Vagina (tissue), 2 donors: ENCODE results near the gene CD300H. TPM values are rescaled to one million over a fixed set of nuclear protein-coding genes. Genes with fewer than 3 reads are reported as not detected.

Experiments
- DNase-seq, 2 donors: peaks; one replicate each; pipeline ENCODE4 v3.0.0-alpha.2; 2017; ENCODE audit errors: extremely low spot score in 2 of 2
- H3K27ac ChIP-seq: fragments of 200-600 bp; sonication (generic); one replicate; pipeline ENCODE4 v1.5.1; 2019
- H3K27me3 ChIP-seq: fragments of 200-600 bp; sonication (generic); one replicate; pipeline ENCODE4 v1.5.1; 2019
- H3K36me3 ChIP-seq, 2 donors: fragments of 200-600 bp; sonication (generic); one replicate each; pipeline ENCODE4 v1.5.1; 2017 to 2019
- H3K4me1 ChIP-seq: fragments of 200-600 bp; sonication (generic); one replicate; pipeline ENCODE4 v1.5.1; 2019
- H3K4me3 ChIP-seq, 2 donors: fragments of 200-600 bp; sonication (generic); 1 replicate in 1 of 2; 2 replicates in 1 of 2; pipeline ENCODE4 v1.5.1; 2016 to 2019
- H3K9me3 ChIP-seq: fragments of 200-600 bp; sonication (generic); one replicate; pipeline ENCODE4 v1.5.1; 2019
- CTCF ChIP-seq, 3 experiments: fragments of 450-650 bp in 2 of 3; fragments of 200-600 bp in 1 of 3; sonication (generic) in 1 of 3; IDR thresholded peaks; one replicate each; pipeline ENCODE4 v1.5.1; 2017 to 2019; ENCODE audit warnings: antibody characterized with exemption in 3 of 3, mild to moderate bottlenecking in 2 of 3, moderate library complexity in 2 of 3
- POLR2A ChIP-seq, 2 donors: fragments of 450-650 bp; IDR thresholded peaks; one replicate each; pipeline ENCODE4 v1.6.1; 2017; ENCODE audit warnings: antibody characterized with exemption in 2 of 2, mild to moderate bottlenecking in 2 of 2, moderate library complexity in 2 of 2
- POLR2AphosphoS5 ChIP-seq, 2 donors: sonication (generic); formaldehyde crosslinking; IDR thresholded peaks; one replicate each; pipeline ENCODE4 v1.9.0; 2017; ENCODE audit warnings: antibody characterized with exemption in 2 of 2, mild to moderate bottlenecking in 2 of 2, low read depth in 1 of 2; ENCODE audit not compliant: insufficient read depth in 1 of 2
- intact Hi-C: fragments of 100-400 bp; cut with DNase I; formaldehyde crosslinking; loops from one replicate; pipeline ENCODE4 v1.15.1; 2023
- total RNA-seq: library from RNA; depleted of rRNA; stranded (reverse); fragments of >200 nt; gene quantifications from one replicate; pipeline ENCODE4 v1.2.3, GENCODE V29; 2016

Gene CD300H
- total RNA-seq, 1 donor from 2014 or later, result not detected

DNA sequence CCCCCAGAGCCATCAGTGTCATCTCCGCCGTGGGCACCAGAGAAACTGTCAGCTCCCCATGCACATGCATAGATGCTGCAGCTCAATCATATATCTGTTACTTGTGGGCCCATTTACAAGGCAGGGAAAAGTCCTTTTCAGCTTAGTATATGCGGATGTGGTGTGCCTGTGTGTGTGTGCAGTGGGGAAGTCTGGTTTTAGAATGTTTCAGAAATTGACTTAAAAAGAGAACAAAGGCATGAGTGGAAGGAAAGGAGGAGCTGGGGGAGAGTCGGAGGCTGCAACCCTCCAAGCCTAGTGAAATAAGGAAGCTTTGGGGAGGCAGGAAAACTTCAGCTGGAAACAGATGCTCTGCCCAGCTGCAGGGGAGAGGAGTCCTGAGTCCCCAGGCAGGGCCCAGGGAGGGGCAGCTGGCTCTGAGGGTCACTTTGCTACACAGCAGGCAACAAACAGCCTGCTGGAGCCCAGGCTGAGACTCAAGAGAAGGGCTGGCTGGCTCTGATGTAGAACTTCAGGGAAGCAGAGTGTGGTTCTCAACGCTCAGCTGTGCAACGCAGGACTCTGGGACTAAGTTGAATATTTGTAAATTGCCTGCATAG lies 35.8 kb upstream of the CD300H start:
- Histone ChIP-seq H3K27ac (no peak overlapping the region), H3K27me3 (no peaks in the 10 kb centered on the region), H3K4me1 (peaks cover 20% of the 10 kb centered on the region), H3K9me3 (no peaks in the 10 kb centered on the region), H3K4me3 (no peak overlapping the region), H3K36me3 (no peaks in the 10 kb centered on the region)
- DNase-seq, result no peak
- intact Hi-C loops, result no loop called here
- TF ChIP-seq CTCF (IDR thresholded peaks at IDR 0.05), result no peak
- TF ChIP-seq POLR2A (IDR thresholded peaks at IDR 0.05), result no peak

DNA sequence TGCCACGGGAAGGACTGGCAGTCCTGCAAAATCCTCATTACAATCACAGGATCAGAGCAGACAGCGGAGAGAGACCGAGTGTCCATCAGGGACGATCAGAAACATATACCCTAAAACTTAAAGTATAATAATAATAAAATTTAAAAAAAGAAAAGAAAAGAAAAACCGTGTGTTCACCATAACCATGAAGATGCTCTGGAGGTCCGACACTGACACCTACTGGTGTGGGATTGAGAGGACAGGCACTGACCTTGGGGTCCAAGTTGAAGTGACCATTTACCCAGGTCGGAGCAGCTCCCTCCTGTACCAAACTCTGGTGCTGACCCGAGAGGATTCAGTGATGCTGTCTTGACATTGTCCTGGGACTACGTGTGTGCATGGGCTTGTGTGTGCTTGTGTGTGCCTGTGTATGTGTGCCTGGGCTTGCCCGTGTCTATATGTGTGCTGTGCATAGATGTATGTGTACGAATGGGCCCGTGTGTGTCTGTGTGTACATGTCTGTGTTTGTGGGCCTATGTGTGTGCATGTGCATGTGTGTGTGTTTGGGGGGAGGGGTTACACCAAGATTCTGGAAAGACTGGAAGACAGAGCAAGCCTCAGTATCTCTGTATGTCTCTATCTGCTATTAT lies 34.7 kb upstream of the CD300H start:
- TF ChIP-seq POLR2A (IDR thresholded peaks at IDR 0.05) (no peak), POLR2AphosphoS5 (IDR thresholded peaks at IDR 0.05; ENCODE audit: insufficient read depth in 1 of 2, low read depth in 1 of 2) (no peak), CTCF (IDR thresholded peaks at IDR 0.05) (no peak)
- Histone ChIP-seq H3K27ac (no peak overlapping the region), H3K4me3 (no peak overlapping the region), H3K9me3 (no peaks in the 10 kb centered on the region), H3K4me1 (peaks cover 20% of the 10 kb centered on the region), H3K36me3 (no peaks in the 10 kb centered on the region), H3K27me3 (no peaks in the 10 kb centered on the region)
- DNase-seq, result no peak
- intact Hi-C loops, result no loop called here

GRCh38 chr17:74599448-74599939 lies 32.2 kb upstream of the CD300H start:
- H3K4me1 ChIP-seq, result peaks cover 6% of the 10 kb centered on the region
- H3K27ac ChIP-seq, result no peak overlapping the region
- intact Hi-C loops, result no loop called here
- no peaks in the 10 kb centered on the region for H3K9me3 ChIP-seq
- DNase-seq, result no peak
- H3K4me3 ChIP-seq, result no peak overlapping the region
- H3K36me3 ChIP-seq, result no peaks in the 10 kb centered on the region
- no peak for TF ChIP-seq POLR2A (IDR thresholded peaks at IDR 0.05)
- TF ChIP-seq POLR2AphosphoS5 (IDR thresholded peaks at IDR 0.05; ENCODE audit: insufficient read depth in 1 of 2, low read depth in 1 of 2), result no peak
- TF ChIP-seq CTCF (IDR thresholded peaks at IDR 0.05), result no peak
- H3K27me3 ChIP-seq, result no peaks in the 10 kb centered on the region

- intact Hi-C loops, result no loop called here
- H3K4me3 ChIP-seq, result no peak overlapping the region
- DNase-seq, result no peak
- TF ChIP-seq POLR2A (IDR thresholded peaks at IDR 0.05) (no peak), POLR2AphosphoS5 (IDR thresholded peaks at IDR 0.05; ENCODE audit: insufficient read depth in 1 of 2, low read depth in 1 of 2) (no peak), CTCF (IDR thresholded peaks at IDR 0.05) (no peak)
- no peaks in the 10 kb centered on the region for H3K27me3 ChIP-seq
- H3K36me3 ChIP-seq, result no peaks in the 10 kb centered on the region
- H3K4me1 ChIP-seq, result peaks cover under 1% of the 10 kb centered on the region
- H3K27ac ChIP-seq, result no peak overlapping the region
- H3K9me3 ChIP-seq, result no peaks in the 10 kb centered on the region
These were observed 31.7 kb upstream of the CD300H start for GRCh38 chr17:74599023-74599399.

- H3K4me1 ChIP-seq, result no peaks in the 10 kb centered on the region
- no peaks in the 10 kb centered on the region for H3K27me3 ChIP-seq
- no peak overlapping the region for H3K4me3 ChIP-seq
- no peak overlapping the region for H3K27ac ChIP-seq
- intact Hi-C loops, result no loop called here
- DNase-seq, result no peak
- H3K9me3 ChIP-seq, result no peaks in the 10 kb centered on the region
- no peak for TF ChIP-seq POLR2AphosphoS5 (IDR thresholded peaks at IDR 0.05; ENCODE audit: insufficient read depth in 1 of 2, low read depth in 1 of 2)
- TF ChIP-seq CTCF (IDR thresholded peaks at IDR 0.05), result no peak
- TF ChIP-seq POLR2A (IDR thresholded peaks at IDR 0.05), result no peak
- no peaks in the 10 kb centered on the region for H3K36me3 ChIP-seq
These were observed 31.2 kb upstream of the CD300H start for GRCh38 chr17:74598346-74599022.
